DOHH2 (cell line): ENCODE data around the gene SBK3.

Experiments used
- EZH2phosphoT487 ChIP-seq: fragments of 200-600 bp; sonication (generic); IDR thresholded peaks from 2 replicates; pipeline ENCODE4 v1.6.1; 2017; ENCODE audit warnings: borderline replicate concordance, mild to moderate bottlenecking, antibody characterized with exemption, low read length, moderate library complexity, mixed read lengths
- TF ChIP-seq, protein P1 (sequence below): fragments of 200-600 bp; sonication (generic); IDR thresholded peaks from one replicate; pipeline ENCODE4 v1.5.1; 2014; ENCODE audit warnings: antibody characterized with exemption, mild to moderate bottlenecking, low read depth, low read length; ENCODE audit not compliant: poor library complexity, severe bottlenecking

DNA sequence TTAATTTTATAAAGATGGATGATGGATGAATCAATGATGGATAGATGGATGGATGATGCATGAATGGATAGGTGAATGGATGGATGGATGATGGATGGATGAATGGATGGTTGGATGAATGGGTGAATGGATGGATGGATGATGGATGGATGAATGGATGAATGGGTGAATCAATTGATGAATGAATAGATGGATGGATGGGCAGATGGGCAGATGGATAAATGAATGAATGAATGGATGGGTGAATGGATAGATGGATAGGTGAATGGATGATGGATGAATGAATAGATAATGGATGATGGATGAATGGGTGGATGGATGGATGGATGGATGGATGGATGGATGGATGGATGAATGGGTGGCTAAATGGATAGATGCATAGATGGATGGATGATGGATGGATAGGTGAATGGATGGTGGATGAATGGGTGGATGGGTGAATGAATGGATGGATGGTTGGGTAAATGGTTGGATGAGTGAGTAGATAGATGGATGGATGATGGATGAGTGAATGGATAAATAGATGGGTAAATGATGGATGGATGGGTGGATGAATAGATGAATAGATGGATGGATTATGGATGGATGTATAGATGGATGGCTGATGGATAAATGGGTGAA, 22.5 kb upstream of the SBK3 start:
- TF ChIP-seq, protein P1, sequence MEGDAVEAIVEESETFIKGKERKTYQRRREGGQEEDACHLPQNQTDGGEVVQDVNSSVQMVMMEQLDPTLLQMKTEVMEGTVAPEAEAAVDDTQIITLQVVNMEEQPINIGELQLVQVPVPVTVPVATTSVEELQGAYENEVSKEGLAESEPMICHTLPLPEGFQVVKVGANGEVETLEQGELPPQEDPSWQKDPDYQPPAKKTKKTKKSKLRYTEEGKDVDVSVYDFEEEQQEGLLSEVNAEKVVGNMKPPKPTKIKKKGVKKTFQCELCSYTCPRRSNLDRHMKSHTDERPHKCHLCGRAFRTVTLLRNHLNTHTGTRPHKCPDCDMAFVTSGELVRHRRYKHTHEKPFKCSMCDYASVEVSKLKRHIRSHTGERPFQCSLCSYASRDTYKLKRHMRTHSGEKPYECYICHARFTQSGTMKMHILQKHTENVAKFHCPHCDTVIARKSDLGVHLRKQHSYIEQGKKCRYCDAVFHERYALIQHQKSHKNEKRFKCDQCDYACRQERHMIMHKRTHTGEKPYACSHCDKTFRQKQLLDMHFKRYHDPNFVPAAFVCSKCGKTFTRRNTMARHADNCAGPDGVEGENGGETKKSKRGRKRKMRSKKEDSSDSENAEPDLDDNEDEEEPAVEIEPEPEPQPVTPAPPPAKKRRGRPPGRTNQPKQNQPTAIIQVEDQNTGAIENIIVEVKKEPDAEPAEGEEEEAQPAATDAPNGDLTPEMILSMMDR, result no peak
- no peak for TF ChIP-seq EZH2phosphoT487
